ENCODE data around the gene FCN1. TPM values are rescaled to one million over a fixed set of nuclear protein-coding genes. Genes with fewer than 3 reads are reported as not detected.
"Not testable (repeated sequence)": the region's sequence is repeated elsewhere in the genome, so short reads cannot be mapped to it uniquely, and the experiment has no call there.

FCN1 gene
- polyA plus RNA-seq, 3 donors: 2.5 to 3.7 (median 3.4) TPM

DNA sequence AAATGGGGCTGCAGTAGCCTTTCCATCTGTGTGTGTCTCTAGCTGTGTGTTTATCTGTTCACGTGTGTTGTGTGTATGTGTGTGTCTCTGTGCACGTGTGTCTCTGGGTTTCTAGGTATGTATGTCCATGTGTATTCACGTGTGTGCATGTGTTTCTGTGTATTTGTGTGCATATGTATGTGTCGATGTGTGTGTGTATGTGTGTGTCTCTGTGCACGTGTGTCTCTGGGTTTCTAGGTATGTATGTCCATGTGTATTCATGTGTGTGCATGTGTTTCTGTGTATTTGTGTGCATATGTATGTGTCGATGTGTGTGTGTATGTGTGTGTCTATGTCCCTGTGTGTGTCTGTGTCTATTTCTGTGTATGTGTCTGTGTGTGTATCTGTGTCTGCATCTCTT, 38.7 kb upstream of the FCN1 start:
- not testable (repeated sequence) for DNase-seq (ENCODE audit: extremely low read depth in 1 of 11, low read depth in 9 of 11, low spot score in 4 of 11)

DNA sequence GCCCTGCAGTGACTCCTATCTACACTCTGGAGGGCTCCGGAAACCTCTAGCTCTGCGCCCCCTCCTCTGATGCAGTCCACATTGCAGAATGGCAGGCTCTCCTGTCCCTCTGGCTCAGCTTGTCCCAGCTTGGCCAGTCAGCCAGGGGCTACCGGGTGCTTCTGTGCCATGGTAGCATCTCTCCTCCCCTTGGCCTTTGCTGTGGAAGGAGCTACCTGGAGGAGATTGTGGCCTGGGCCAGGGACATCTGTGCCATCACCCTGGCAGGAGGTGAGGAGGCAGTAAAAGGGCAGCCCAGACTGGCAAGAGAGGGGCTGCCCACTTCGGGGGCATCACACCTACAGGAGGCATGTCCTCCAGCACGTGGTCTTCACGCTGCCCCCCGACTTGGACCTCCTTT, 38.1 kb upstream of the FCN1 start:
- no peak for DNase-seq (ENCODE audit: extremely low read depth in 1 of 11, low read depth in 9 of 11, low spot score in 4 of 11)

DNA sequence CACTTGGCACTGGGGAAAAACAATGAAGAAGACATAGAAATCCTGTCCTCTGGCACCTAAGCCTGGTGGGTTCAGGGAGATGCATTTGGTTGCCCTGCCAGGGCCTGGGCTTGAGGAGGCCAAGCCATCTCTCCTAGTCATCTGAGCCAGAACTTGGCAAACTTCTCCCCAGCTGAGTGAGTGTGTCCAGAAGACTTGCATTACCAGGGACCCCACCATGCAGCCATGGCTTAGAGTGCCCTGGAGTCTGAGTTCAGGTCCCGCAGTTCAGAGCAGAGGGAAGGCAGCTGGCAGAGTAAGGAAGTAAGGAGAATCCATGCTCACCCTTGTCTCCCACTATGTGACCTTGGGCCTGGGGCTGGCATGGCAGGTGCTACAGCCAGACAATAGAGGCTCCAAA, 37.4 kb upstream of the FCN1 start:
- no peak for DNase-seq (ENCODE audit: extremely low read depth in 1 of 11, low read depth in 9 of 11, low spot score in 4 of 11)

DNA sequence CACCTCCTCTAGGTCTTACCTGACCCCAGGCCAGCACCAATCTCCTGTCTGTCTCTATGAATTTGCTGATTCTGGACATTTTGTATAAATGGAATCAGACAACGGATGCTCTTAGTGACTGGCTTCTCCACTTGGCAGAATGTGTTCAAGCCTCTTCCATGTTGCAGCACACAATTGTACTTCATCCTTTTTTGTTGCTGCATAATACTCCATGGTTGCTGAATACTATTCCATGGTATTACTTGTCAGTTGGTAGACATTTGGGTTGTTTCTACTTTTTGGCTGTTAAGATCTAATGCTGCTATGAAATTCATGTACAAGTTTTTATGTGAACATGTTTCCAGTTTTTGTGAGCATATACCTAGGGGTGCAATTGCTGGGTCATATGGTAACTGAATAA, 34.3 kb upstream of the FCN1 start:
- DNase-seq (ENCODE audit: extremely low read depth in 1 of 11, low read depth in 9 of 11, low spot score in 4 of 11): no peak

DNA sequence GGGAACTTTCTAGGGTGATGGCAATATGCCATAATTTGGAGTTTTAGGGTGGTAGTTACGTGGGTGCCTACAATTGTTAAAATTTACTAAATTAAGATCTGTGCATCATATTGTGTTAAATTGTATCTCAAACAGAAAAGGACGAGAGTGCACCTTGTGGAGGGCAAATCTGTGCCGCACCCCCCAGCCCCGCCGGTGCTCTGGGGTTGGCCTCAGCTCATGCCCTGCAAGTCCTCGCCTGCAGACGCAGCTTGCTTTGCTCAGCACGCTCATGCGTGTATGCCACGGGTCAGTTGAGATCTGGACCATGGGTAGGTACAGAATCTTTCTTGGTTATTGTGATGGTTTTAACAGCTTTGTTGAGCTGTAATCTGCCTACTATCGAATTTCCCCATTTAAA, 33.7 kb upstream of the FCN1 start:
- DNase-seq (ENCODE audit: extremely low read depth in 1 of 11, low read depth in 9 of 11, low spot score in 4 of 11): no peak

DNA sequence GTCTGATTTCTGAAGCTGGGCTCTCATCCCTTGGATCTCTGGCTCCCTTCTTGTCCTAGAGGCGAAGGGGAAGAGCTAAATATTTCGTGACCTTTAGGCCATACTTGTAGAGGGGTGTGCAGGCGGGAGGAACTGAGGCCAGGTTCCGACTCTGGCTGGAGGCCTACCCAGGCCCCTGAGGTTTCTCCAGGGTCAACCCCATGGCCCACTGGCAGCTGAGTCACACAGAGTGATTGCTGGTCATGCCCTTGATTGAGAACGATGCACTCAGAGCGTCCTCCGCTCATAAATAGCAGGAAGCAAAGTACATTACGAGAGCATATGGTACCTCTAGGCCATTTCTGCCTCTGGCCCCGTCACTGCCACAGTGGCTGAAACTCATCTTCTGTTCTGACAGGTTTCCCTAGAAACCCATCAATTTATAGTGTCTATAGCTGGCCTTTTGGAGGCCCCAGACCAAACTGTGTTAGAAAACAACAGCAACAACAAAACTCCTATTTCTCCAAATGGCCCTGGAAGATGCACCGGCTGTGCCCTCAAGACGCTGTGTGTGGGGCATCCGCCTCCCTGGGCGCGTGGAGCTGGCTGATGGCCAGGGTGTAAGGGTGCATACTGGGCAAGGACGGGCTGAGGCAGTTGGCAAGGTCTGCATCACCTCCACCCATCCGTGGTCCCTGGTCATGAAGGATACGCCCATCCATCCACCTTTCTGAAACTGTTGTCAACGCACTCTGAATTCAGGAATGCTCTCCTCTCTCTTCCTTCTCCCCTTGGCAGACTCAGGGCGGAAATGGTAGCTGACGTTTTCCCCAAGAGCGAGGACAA, 32.9 kb upstream of the FCN1 start:
- no peak for DNase-seq (ENCODE audit: extremely low read depth in 1 of 11, low read depth in 9 of 11, low spot score in 4 of 11)

DNA sequence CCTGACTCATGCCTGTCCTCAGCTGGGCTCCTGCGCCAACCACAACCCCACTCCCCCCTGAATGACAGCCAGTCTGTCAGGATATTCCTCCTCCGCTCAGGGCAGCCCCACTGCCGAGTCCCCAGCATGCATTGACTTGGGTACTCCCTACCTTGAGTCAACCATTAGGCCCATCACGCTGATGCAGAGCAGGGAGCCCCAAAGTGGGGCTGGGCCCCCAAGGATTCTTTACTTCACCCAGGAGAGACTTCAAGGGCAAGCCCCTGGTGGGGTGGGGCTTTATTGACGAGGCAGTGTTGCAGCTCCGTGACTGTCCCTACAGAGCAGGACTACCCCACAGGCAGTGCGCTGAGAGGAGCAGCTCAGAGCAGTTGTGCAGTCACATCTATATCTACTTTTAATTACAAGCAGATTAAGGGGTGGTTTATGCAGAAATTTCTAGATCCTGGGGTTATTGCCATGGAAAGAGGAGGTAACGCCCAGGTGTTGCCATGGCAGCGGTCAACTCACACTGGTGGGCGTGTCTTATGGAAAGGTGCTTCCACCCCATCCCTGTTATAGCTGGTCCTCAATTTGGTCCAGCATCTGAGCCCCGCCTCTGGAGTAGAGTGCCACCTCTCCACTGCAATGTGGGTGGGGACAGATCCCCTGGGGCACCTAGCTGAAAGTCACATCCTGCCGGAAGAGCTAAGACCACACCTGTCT, 32.1 kb upstream of the FCN1 start:
- DNase-seq (ENCODE audit: extremely low read depth in 1 of 11, low read depth in 9 of 11, low spot score in 4 of 11): no peak

DNA sequence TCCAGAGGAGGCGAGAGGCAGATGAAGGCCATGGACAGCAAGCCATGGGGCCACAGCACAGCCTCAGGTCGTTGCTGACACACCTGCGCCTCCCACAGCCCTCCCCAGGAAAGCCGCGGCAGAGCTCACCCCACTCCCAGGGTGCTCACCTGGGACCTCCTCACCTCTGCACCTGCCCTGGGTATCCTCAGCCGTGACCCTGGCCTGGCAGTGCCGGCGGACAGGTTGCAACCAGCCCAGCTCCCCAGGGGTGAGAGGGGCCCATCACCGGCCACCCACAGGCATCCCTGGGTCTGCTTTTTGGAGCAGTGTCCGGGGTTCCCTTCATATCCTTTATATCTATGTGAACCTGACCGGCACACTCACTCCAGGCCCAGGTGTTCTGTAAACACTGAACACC, 30.4 kb upstream of the FCN1 start:
- DNase-seq (ENCODE audit: extremely low read depth in 1 of 11, low read depth in 9 of 11, low spot score in 4 of 11): no peak

DNA sequence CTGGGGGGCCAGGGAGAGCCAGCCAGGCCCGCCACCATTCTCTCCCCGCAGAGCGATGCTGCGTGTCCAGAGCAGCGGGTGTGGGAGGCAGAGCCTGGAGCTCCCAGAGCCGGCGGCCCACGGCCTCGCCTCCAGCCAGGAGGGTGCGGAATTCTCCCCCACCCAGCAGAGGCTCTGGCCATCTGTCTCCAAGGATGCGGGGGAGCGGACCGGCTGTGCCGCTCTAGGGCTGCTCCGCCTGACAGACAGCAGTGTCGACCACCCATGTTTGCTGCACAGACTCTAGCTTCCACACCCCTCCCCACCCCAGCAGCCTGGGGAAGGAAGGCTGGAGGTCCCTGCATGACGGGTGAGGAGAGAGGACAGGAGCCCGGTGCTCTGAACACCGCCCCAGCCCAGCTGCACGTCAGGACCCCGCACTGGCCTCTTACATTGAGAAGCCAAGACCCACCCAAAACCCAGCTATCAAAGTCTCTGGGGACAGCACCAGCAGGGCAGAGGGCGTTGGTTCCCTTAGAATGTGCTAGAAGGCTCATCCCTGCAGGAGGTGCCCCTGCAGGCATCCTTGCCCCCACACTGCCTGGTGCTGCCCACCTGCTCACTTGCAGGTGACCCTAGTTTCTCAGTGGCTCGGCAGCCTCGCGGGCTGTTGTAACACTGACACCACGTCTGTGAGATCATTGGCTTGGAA, 29.7 kb upstream of the FCN1 start:
- DNase-seq (ENCODE audit: extremely low read depth in 1 of 11, low read depth in 9 of 11, low spot score in 4 of 11): peak in 1 of 11 donors; percentile 40

DNA sequence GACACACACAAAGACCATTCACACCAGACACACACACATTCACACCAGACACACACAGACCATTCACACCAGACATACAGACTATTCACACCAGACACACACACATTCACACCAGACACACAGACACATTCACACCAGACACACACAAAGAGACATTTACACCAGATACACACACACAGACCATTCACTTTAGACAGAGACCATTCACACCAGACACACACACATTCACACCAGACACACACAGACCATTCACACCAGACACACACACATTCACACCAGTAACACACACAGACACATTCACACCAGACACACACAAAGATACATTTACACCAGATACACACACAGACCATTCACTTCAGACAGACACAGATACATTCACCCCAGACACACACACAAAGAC, 29.0 kb upstream of the FCN1 start:
- no peak for DNase-seq (ENCODE audit: extremely low read depth in 1 of 11, low read depth in 9 of 11, low spot score in 4 of 11)

DNA sequence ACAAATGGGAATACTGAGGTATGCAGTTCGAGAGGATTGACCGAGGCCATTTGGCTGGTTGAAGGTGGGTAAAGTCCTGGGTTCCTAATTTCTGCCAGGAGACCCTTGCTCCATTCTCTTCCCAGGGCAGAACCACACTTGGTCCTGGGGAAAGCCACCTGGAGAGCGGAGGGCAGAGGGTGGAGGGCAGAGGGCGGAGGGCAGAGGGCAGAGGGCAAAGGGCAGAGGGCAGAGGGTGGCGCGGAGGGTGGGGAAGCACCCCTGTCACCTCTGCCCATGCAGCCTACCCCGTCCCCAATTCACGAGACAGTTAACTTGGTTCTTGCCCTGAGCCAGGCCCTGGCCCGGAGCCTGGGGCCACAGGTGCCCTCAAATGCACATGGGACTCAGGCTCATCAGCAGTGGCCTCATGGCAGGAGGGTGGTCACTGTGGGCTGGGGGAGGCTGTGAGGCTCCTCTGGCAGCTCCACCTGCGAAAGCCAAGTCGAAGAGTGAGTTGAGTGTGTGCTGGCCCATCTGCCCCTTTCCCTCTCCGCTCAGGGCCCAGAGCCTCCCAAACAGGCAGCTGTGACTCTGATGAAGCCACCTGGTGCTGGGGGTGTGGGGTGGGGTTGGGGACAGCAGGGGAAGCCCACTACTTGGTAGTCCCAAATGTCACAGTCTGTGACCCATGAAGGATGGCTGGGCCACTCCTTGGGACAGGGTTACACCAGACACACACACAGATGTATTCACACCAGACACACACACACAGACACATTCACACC, 28.0 kb upstream of the FCN1 start:
- DNase-seq (ENCODE audit: extremely low read depth in 1 of 11, low read depth in 9 of 11, low spot score in 4 of 11): no peak

DNA sequence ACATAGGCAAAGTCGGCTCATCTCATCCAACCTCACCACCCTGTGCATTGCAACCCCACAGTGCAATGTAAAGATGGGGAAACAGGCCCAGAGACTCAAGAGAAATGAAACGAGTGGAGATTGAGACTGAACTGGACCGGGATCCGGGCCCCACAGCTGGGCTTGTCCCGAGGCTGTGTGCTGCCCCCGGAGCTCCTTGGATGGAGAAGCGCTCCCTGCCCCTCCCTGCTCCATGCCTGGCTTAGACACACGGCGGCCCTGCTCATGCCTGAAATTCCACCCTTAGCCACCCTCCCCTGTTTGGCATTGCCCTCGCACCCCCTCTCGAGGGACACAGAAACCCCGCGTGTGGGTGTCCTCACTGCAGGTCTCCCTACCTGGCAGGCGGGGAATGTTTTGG, 27.2 kb upstream of the FCN1 start:
- DNase-seq (ENCODE audit: extremely low read depth in 1 of 11, low read depth in 9 of 11, low spot score in 4 of 11): no peak

DNA sequence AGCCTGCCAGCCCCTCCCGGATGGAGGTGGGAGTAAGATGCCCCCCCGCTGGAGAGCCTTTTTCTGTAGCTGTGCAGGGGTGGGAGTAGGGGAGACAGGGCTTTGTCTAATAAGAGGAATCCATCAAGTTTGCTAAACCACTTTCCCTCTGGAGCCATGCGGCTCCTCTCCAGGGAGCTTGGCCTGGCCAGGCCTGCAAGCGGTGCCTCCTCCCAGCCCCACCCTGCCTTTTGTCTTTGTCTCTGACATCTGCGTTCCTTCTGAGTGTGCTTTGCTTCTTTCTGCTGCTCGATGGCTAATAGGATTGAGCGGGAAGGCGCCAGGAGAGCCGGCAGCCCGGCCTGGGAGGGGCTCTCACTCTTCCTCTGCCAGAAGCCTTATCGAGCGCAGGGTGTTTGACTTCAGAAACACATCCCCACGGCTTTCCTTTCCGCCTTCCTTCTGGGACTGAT, 26.7 kb upstream of the FCN1 start:
- DNase-seq (ENCODE audit: extremely low read depth in 1 of 11, low read depth in 9 of 11, low spot score in 4 of 11): no peak

DNA sequence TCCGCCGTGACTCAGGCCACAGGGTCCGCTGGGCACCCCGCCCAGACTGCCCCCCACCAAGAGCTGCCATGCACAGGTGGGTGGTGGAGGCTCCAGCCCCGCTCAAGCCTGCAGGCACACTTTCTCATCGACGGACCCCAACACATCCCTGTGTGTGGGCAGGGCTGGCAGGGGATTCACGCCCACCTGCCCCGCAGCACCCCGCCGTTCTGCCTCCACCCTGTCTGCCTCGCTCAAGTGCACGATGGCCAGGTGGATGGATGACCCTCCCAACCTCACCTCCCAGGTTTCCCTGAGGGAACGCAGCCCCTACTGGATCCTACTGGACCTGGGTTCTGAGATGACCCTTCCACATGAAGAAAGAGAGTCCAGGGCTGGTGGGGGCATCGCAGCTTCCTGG, 26.1 kb upstream of the FCN1 start:
- no peak for DNase-seq (ENCODE audit: extremely low read depth in 1 of 11, low read depth in 9 of 11, low spot score in 4 of 11)

DNA sequence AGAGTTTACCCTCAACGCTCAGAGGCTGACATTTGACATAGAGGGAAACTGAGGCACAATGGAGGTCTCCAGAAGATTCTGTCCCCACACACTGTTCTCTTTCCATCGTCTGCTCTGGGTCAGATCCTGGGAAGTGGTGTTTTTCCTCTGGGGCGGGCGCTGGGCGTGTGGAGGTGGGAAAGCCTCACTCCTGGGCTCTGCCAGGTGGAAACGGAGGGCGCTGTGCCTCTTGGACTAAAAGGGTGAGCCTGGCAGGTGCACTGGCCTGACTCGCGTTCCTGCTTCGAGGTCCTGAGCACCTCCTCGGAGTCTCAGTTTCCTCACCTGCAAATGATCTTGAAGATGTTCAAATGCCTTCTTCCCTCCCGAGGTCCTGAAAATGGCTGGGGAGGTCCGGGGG, 25.7 kb upstream of the FCN1 start:
- no peak for DNase-seq (ENCODE audit: extremely low read depth in 1 of 11, low read depth in 9 of 11, low spot score in 4 of 11)

DNA sequence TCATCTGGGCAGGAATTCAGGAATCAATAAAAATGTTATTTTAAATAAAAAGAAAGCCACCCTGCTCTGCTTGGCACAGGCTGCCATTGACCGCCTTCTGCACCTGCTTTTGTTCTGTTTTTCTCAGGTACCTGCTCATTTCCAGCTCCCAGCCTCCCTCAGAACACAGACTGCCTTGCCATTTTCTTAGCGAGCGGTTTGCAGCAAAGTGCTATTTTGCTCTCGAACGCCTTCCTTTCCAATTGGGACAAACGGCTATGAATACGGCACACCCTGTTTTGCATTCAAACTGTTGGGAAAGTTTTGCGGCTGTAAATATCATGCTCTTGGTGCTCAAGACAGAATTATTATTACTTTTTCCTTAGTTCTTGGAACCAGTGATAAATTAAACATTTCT, 25.1 kb upstream of the FCN1 start:
- DNase-seq (ENCODE audit: extremely low read depth in 1 of 11, low read depth in 9 of 11, low spot score in 4 of 11): no peak

DNA sequence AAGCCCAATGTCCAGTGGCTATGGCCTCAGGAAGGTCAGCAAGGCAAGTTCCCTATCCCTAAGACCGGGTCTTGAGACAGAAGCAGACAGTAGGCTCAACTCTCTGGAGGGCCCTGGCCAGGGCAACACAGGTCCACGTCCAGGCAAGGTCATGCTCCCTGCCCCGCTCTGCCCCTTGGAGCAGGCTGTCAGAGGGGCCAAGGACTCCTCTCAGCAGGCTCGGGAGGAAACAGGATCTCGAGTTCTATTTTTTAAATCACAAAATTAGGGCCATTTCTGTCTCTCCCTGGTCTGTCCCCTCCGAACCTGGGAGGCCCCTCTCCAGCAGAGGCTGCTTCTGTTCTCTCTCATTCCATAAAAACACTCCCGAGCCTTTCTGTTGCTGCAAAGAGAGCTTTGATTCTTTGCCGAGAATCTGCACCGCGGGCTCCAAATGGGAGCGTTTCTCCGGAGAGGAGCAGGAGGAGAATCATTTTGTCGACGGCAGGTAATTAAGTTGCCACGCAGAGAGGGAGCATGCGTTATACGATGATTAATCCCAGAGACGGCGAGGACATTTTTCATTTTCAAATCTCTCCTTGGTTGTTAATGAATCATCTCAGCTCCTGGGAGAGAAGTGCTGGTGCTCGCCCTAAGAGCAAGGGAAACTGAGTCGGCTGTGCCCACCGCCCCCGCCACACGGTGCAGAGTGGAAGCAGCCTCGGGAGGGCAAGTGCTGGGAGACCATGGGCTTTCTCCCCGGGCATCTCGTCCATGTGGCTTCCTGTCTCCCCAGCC, 24.5 kb upstream of the FCN1 start:
- no peak for DNase-seq (ENCODE audit: extremely low read depth in 1 of 11, low read depth in 9 of 11, low spot score in 4 of 11)

Data from renal cortex interstitium (tissue), 11 donors.